Endothelial cell of umbilical vein (primary cell): ENCODE data around the gene GRM4. TPM values are rescaled to one million over a fixed set of nuclear protein-coding genes. Genes with fewer than 3 reads are reported as not detected.

Experiments used
- BruUV-seq: library from RNA; stranded (reverse); fragments of 400-500 nt; replicated peaks from 2 replicates; lab custom pipeline; 2021; lab: Mats Ljungman, UMichigan
- CTCF ChIA-PET: fragments of 300-600, 350-600 bp; sonication (Branson Sonifier 250); formaldehyde crosslinking; loops from one replicate; lab custom pipeline; 2021; ENCODE audit warnings: antibody characterized with exemption, inconsistent platforms; lab: Charles Lee
- POLR2A ChIA-PET: fragments of 300-600, 350-600 bp; sonication (Branson Sonifier 250); formaldehyde crosslinking; loops from one replicate; lab custom pipeline; 2021; ENCODE audit warnings: antibody characterized with exemption, inconsistent platforms; lab: Charles Lee
- DNase-seq: peaks from one replicate; pipeline ENCODE4 v3.0.0-alpha.2; 2011; ENCODE audit warnings: low read depth, low spot score
- FAIRE-seq: peaks from 2 replicates; lab custom pipeline; 2011; peaks lifted over from hg19 to GRCh38; lab: Jason Lieb, UNC
- H2AFZ ChIP-seq: 2 replicates; pipeline ENCODE4 v1.6.0; 2012; ENCODE audit warnings: low read depth, low read length, control low read depth, inconsistent platforms
- H3K27ac ChIP-seq: 2 replicates; pipeline ENCODE4 v1.5.1; 2011; ENCODE audit warnings: low read depth, mild to moderate bottlenecking, control low read depth, low read length, moderate library complexity; ENCODE audit not compliant: insufficient read depth
- H3K27me3 ChIP-seq, 2 experiments: 2 replicates each; pipeline versions ENCODE4 v1.6.0 to v1.6.1; 2011; ENCODE audit warnings: low read length in 2 of 2, mixed read lengths in 1 of 2; ENCODE audit not compliant: control insufficient read depth in 2 of 2, insufficient read depth in 2 of 2
- H3K36me3 ChIP-seq, 2 experiments: 2 replicates in 1 of 2; 3 replicates in 1 of 2; pipeline ENCODE4 v1.5.1; 2011; ENCODE audit warnings: low read length in 2 of 2, mild to moderate bottlenecking in 1 of 2, moderate library complexity in 1 of 2; ENCODE audit not compliant: control insufficient read depth in 2 of 2, insufficient read depth in 2 of 2; ENCODE audit errors: extremely low read depth in 1 of 2
- H3K4me1 ChIP-seq: 3 replicates; pipeline ENCODE4 v1.5.1; 2011; ENCODE audit warnings: mild to moderate bottlenecking, low read length; ENCODE audit not compliant: control insufficient read depth, insufficient read depth; ENCODE audit errors: extremely low read depth
- H3K4me2 ChIP-seq: 2 replicates; pipeline ENCODE4 v1.6.1; 2011; ENCODE audit warnings: low read length, control low read depth, mixed read lengths; ENCODE audit not compliant: insufficient read depth
- H3K4me3 ChIP-seq, 3 experiments: fragments of 200-600 bp in 1 of 3; sonication (generic), shearing (Covaris generic) in 1 of 3; replicated peaks in 1 of 3; 2 replicates each; pipeline ENCODE4 v1.5.1; 2011 to 2016; ENCODE audit warnings: control low read depth in 3 of 3, low read length in 3 of 3, mild to moderate bottlenecking in 2 of 3, inconsistent platforms in 1 of 3, low read depth in 1 of 3, moderate library complexity in 1 of 3; ENCODE audit not compliant: insufficient read depth in 1 of 3
- H3K79me2 ChIP-seq: 2 replicates; pipeline ENCODE4 v1.6.0; 2012; ENCODE audit warnings: low read length, inconsistent platforms; ENCODE audit not compliant: control insufficient read depth, insufficient read depth
- H3K9ac ChIP-seq: replicated peaks from 2 replicates; pipeline ENCODE3; 2011; ENCODE audit warnings: low read length, control low read depth; ENCODE audit not compliant: insufficient read depth; ENCODE audit errors: extremely low read depth
- H3K9me1 ChIP-seq: replicated peaks from 3 replicates; pipeline ENCODE4 v1.6.0; 2011; ENCODE audit warnings: mild to moderate bottlenecking, low read length; ENCODE audit not compliant: control insufficient read depth, insufficient read depth; ENCODE audit errors: extremely low read depth
- H3K9me3 ChIP-seq: replicated peaks from 2 replicates; pipeline ENCODE4 v1.5.1; 2012; ENCODE audit warnings: low read length, inconsistent platforms; ENCODE audit not compliant: control insufficient read depth, insufficient read depth
- H4K20me1 ChIP-seq: replicated peaks from 2 replicates; pipeline ENCODE3; 2011; ENCODE audit warnings: mild to moderate bottlenecking, low read length; ENCODE audit not compliant: control insufficient read depth, insufficient read depth; ENCODE audit errors: extremely low read depth
- CTCF ChIP-seq, 2 donors: IDR thresholded peaks; 1 replicate in 1 of 2; 2 replicates in 1 of 2; pipeline ENCODE4 v1.5.1; 2011; ENCODE audit warnings: low read length in 2 of 2, mild to moderate bottlenecking in 2 of 2, moderate library complexity in 2 of 2, control low read depth in 1 of 2, inconsistent platforms in 1 of 2, low read depth in 1 of 2; ENCODE audit not compliant: insufficient read depth in 1 of 2; ENCODE audit errors: extremely low read depth in 1 of 2
- FOS ChIP-seq: IDR thresholded peaks from 2 replicates; pipeline ENCODE4 v1.6.1; 2011; ENCODE audit warnings: mild to moderate bottlenecking, low read length, moderate library complexity, borderline replicate concordance; ENCODE audit not compliant: insufficient read depth
- GATA2 ChIP-seq: IDR thresholded peaks from 2 replicates; pipeline ENCODE4 v1.7.0; 2011; ENCODE audit warnings: low read depth, mild to moderate bottlenecking, moderate library complexity, mixed read lengths, low read length; ENCODE audit not compliant: insufficient read length, insufficient read depth
- JUN ChIP-seq: IDR thresholded peaks from 2 replicates; pipeline ENCODE4 v1.6.1; 2011; ENCODE audit warnings: borderline replicate concordance, low read depth; ENCODE audit not compliant: insufficient read length, insufficient read depth
- MAX ChIP-seq: IDR thresholded peaks from 2 replicates; pipeline ENCODE4 v1.6.1; 2011; ENCODE audit not compliant: insufficient read depth, insufficient read length
- MYC ChIP-seq: IDR thresholded peaks from one replicate; pipeline ENCODE4 v1.6.1; 2011; ENCODE audit warnings: mild to moderate bottlenecking, low read depth, low read length
- POLR2A ChIP-seq: IDR thresholded peaks from 2 replicates; pipeline ENCODE4 v1.6.1; 2012; ENCODE audit warnings: low read depth, mild to moderate bottlenecking, control low read depth, low read length
- POLR2AphosphoS5 ChIP-seq: IDR thresholded peaks from 2 replicates; pipeline ENCODE4 v1.6.1; 2012; ENCODE audit warnings: low read depth, mild to moderate bottlenecking, control low read depth, low read length, moderate library complexity; ENCODE audit not compliant: insufficient read depth
- dilution Hi-C: fragments of 300-500 bp; cut with MboI; formaldehyde crosslinking; loops from one replicate; pipeline ENCODE4 v1.15.0; 2019; ENCODE audit warnings: low sequenced_read_pairs; ENCODE audit not compliant: extremely low pct_ligation_motif_present
- intact Hi-C: fragments of 100-400 bp; cut with micrococcal nuclease; formaldehyde crosslinking; loops from one replicate; pipeline ENCODE4 v1.10.0; 2022
- polyA plus RNA-seq, 4 experiments: library from polyadenylated mRNA; depleted of rRNA in 3 of 4; stranded (reverse) in 3 of 4; unstranded in 1 of 4; fragments of >200 nt; gene quantifications; 2 replicates each; pipeline versions ENCODE4 v1.2.1 to v1.2.3, GENCODE V29; 2011 to 2012; ENCODE audit warnings: missing spikeins in 1 of 4
- total RNA-seq: library from RNA; stranded (reverse); gene quantifications from 2 replicates; pipeline ENCODE4 v1.2.3, GENCODE V29; 2021

GRM4 gene
- total and polyA plus RNA-seq, 2 donors (not counting 3 experiments of a cell fraction or from before 2014, with no cell fraction given), result 0.03 TPM; not detected in 1

GRCh38 chr6:34129753-34130152, 16.1 kb downstream of the GRM4 start:
- POLR2A ChIA-PET, result no interaction called here
- CTCF ChIA-PET, result no interaction called here
- Histone ChIP-seq H3K27me3 (no peaks in the 10 kb centered on the region), H3K4me1 (no peaks in the 10 kb centered on the region), H3K9me3 (no peaks in the 10 kb centered on the region), H4K20me1 (no peaks in the 10 kb centered on the region), H3K79me2 (no peaks in the 10 kb centered on the region), H3K4me2 (no peak overlapping the region), H3K9ac (no peak overlapping the region), H3K27ac (no peak overlapping the region), H2AFZ (no peak overlapping the region), H3K36me3 (no peaks in the 10 kb centered on the region), H3K4me3 (no peak overlapping the region), H3K9me1 (no peaks in the 10 kb centered on the region)
- no peak for TF ChIP-seq JUN
- TF ChIP-seq MAX, result no peak
- TF ChIP-seq CTCF (IDR thresholded peaks at IDR 0.05; ENCODE audit: extremely low read depth in 1 of 2, insufficient read depth in 1 of 2, low read depth in 1 of 2, low read length in 2 of 2), result no peak
- no peak for TF ChIP-seq FOS
- TF ChIP-seq POLR2AphosphoS5, result no peak
- no peak for TF ChIP-seq POLR2A
- BruUV-seq, result no TSS peak
- dilution Hi-C loops, result no loop called here
- FAIRE-seq (no peak), DNase-seq (no peak)
- intact Hi-C loops, result no loop called here

GRCh38 chr6:34128045-34128444, 17.8 kb downstream of the GRM4 start:
- H3K4me1 ChIP-seq, result no peaks in the 10 kb centered on the region
- H4K20me1 ChIP-seq, result no peaks in the 10 kb centered on the region
- H3K9ac ChIP-seq, result no peak overlapping the region
- H3K36me3 ChIP-seq, result no peaks in the 10 kb centered on the region
- intact Hi-C loops, result no loop called here
- FAIRE-seq (no peak), DNase-seq (no peak)
- no peak overlapping the region for H2AFZ ChIP-seq
- ChIA-PET CTCF (interaction anchor here (0.8 kb wide), 1 partner anchor 73 kb away, joined by 3 read pairs; no protein-coding TSS in a partner anchor), POLR2A (no interaction called here)
- H3K9me1 ChIP-seq, result no peaks in the 10 kb centered on the region
- no peaks in the 10 kb centered on the region for H3K79me2 ChIP-seq
- no peaks in the 10 kb centered on the region for H3K9me3 ChIP-seq
- H3K4me3 ChIP-seq, result no peak overlapping the region
- dilution Hi-C loops, result no loop called here
- TF ChIP-seq MYC (no peak), POLR2A (no peak), JUN (no peak), GATA2 (no peak)
- no peak overlapping the region for H3K27ac ChIP-seq
- no TSS peak for BruUV-seq
- no peak overlapping the region for H3K4me2 ChIP-seq
- H3K27me3 ChIP-seq, result no peaks in the 10 kb centered on the region
